Measurements from ENCODE around the gene ANKRD6. TPM values are rescaled to one million over a fixed set of nuclear protein-coding genes. Genes with fewer than 3 reads are reported as not detected.

ANKRD6 gene
- total RNA-seq, 1 donor from 2014 or later, result 15.0 TPM

- DNase-seq (no peak), ATAC-seq (ENCODE audit: poor library complexity) (no peak)
- intact Hi-C loops (cut with DNase I), result no loop called here
Observed at GRCh38 chr6:89536231-89536630, 103.3 kb downstream of the ANKRD6 start.

DNA sequence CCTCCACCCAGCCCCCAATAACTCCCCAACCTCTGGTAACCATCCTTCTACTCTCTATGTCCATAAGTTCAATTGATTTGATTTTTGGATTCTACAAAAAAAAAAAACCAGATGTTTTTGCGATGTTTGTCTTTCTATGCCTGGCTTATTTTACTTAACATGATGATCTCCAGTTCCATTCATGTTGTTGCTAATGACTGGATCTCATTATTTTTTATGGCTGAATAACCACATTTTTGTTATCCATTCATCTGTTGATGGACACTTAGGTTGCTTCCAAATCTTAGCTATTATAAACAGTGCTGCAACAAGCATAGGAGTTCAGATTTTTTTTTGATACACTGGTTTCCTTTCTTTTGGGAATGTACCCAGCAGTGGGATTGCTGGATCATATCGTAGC, 106.8 kb downstream of the ANKRD6 start:
- intact Hi-C loops (cut with DNase I), result no loop called here
- no peak for DNase-seq
- ATAC-seq (ENCODE audit: poor library complexity), result no peak

DNA sequence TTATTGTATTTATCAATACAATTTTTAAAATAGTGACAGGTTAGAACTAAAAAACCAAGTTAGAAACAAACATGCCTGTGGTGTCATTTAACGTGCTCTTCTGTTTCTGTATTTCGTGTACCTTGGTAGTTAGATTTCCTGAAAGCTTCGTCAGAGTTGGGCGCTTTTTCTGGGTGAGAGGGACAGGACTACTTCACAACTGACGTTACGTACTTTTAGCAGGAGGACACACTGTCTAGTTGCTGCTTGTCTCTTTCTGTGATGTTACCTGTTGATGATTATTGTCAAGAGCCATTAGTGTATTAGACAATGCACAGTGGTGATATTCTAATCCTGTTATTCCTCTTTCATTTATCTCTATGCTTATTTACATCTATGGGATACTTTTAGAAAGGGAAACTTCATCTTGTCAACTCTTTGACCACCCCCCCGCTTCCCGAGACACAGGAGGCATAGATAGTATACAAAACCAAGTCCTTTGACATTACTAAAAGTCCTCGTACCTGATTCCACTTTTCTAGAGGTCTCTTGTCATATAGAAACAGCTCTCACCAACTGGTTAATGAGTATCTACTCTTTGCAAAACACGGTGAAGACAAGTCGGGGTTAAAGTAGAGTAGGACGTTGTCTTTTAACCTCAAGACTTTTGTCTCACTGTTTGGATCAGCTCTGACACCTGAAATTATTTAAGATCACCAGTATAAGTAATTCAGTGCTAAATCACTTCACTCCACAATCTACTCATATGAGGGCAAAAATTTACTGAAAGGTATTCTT, 109.3 kb downstream of the ANKRD6 start:
- intact Hi-C loops (cut with DNase I), result no loop called here
- DNase-seq (no peak), ATAC-seq (ENCODE audit: poor library complexity) (no peak)

- intact Hi-C loops (cut with DNase I), result no loop called here
- ATAC-seq (ENCODE audit: poor library complexity) (no peak), DNase-seq (no peak)
Observed at GRCh38 chr6:89542866-89543265, 109.9 kb downstream of the ANKRD6 start.

DNA sequence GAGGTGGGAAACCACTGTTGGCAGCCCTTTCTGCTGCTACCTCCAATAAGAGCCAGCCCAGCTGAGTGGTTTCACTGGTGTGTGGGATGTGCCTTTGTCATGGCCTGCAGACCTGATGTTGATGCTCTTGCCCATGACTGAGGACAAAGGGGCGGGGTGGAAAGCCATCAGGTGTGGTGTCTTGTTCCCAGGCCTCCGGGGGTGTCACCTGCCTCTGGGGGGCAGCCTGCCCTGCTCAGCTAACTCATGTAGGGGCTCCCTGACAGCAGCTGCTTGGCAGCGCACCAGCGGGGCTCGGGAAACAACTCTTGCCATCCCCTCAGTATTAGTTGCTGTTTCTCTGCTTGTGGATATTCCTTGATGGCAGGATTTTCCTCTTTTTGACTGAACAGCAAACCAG, 114.3 kb downstream of the ANKRD6 start:
- DNase-seq (no peak), ATAC-seq (ENCODE audit: poor library complexity) (no peak)
- intact Hi-C loops (cut with DNase I), result no loop called here

GRCh38 chr6:89553431-89553830, 120.5 kb downstream of the ANKRD6 start:
- ATAC-seq (ENCODE audit: poor library complexity) (no peak), DNase-seq (no peak)
- intact Hi-C loops (cut with DNase I), result no loop called here

DNA sequence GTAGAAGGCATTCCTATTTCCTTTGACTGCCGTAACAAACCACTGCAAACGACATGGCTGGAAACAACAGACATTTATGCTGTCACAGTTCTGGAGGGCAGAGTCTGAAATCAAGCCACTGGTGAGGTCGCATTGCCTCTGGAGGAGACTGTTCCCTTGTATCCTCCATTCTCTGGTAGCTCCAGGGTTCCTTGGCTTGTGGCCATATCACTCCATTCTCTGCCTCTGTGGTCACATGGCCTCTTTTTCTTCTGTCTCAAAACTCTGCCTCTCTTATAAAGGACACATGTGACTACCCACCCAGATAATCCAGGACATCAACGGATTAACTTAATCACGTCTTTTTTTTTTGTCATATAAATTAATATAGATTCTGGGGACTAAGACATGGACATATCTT, 121.2 kb downstream of the ANKRD6 start:
- DNase-seq, result no peak
- intact Hi-C loops (cut with DNase I), result no loop called here
- ATAC-seq (ENCODE audit: poor library complexity), result no peak

DNA sequence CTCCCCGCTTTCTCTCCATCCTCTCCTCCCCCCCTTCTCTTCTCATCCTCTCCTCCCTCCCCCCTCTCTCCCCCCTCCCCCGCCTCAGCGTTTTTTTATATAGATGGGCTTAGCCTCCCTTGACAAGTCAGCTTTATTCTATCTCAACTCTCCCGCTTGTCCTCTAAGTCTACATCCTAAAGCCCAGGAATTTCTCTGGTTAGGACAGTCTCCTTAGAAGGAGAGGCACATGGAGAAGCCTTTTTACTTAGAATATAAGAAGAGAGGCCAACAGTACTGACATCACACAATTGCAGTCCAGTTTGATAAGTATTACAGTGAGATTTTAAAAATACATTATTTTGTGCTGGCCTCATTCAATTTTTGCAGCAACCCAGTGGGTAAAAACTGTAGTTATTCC, 122.1 kb downstream of the ANKRD6 start:
- ATAC-seq (ENCODE audit: poor library complexity), result no peak
- intact Hi-C loops (cut with DNase I), result no loop called here

GRCh38 chr6:89555806-89556205, 122.9 kb downstream of the ANKRD6 start:
- intact Hi-C loops (cut with DNase I), result no loop called here
- ATAC-seq (ENCODE audit: poor library complexity), result no peak
- DNase-seq, result no peak

More for the DNA sequence above, 122.1 kb downstream of the ANKRD6 start:
- DNase-seq, result no peak

DNA sequence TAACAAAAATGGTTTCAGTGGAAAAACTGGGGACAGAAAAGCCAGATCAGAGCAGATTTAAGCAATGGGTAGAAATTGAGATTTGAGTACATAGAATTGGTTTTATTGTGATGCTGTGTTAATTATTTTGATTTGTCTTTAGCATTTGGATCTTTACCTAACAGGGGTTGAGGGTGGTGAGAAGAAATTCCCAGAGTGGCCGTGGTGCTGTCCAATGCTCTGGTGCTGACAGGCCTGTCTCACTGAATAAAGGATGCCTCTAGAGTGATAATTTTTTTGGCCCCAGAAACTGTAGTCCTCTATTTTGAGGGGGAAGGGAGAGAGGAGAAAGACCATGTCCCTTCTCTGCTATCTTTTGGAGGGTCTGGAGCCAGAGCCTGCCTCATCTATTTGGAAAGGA, 126.5 kb downstream of the ANKRD6 start:
- ATAC-seq (ENCODE audit: poor library complexity) (no peak), DNase-seq (no peak)
- intact Hi-C loops (cut with DNase I), result no loop called here

- intact Hi-C loops (cut with DNase I), result no loop called here
- ATAC-seq (ENCODE audit: poor library complexity) (no peak), DNase-seq (no peak)
Observed at GRCh38 chr6:89562093-89562973, 129.4 kb downstream of the ANKRD6 start.

DNA sequence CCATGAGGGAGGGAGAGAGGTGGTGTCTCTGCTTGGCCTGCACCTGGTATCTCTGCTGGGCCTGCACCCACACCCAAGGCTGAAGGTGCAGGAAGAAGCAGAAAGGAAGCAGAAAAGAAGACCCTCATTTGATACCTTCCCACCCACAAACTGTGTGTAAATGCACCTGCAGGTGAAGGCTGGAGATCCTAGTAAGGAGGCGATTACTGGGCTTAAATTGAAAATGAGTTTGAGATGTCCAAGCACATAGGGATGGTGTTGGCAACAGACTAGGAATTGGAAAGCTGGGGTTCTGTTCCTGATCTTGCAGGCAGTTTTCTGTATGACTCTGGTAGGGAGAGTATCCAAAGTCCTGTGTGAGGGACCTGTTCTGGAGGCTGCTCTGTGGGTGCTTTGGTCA, 130.9 kb downstream of the ANKRD6 start:
- intact Hi-C loops (cut with DNase I), result no loop called here
- ATAC-seq (ENCODE audit: poor library complexity) (no peak), DNase-seq (no peak)

DNA sequence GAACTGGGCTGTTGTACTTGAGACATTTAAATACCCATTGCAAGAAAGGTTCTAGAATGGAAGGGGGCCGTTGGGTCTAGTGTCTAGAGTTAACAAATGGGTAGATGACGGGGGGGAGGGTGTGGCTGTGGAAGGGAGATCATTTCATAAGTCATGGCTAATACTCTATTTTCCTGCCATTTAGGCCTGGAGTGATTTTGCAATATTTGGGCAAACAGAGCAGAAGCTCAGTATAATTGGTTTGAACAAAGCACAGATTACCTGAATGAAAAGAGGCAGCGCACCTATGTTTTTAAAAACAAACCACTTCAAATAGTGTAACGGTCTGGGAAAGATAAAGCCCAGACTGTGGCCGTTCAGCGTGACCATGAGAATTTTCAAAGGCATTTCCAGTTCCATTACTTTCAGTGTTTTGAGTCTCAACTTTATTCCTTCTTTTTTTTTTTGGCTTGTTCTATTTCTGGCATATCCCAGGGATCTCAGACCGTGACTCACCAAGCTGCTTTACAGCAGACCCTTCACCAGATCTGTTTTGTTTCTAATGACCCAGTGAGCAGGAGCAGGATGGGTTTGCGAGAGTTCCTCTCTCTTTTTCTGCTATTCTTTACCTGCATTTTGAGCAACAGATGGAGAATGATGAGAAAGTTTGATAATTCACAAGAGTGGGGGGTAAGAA, 131.9 kb downstream of the ANKRD6 start:
- ATAC-seq (ENCODE audit: poor library complexity) (peak; percentile 45), DNase-seq (no peak)
- intact Hi-C loops (cut with DNase I), result no loop called here

DNA sequence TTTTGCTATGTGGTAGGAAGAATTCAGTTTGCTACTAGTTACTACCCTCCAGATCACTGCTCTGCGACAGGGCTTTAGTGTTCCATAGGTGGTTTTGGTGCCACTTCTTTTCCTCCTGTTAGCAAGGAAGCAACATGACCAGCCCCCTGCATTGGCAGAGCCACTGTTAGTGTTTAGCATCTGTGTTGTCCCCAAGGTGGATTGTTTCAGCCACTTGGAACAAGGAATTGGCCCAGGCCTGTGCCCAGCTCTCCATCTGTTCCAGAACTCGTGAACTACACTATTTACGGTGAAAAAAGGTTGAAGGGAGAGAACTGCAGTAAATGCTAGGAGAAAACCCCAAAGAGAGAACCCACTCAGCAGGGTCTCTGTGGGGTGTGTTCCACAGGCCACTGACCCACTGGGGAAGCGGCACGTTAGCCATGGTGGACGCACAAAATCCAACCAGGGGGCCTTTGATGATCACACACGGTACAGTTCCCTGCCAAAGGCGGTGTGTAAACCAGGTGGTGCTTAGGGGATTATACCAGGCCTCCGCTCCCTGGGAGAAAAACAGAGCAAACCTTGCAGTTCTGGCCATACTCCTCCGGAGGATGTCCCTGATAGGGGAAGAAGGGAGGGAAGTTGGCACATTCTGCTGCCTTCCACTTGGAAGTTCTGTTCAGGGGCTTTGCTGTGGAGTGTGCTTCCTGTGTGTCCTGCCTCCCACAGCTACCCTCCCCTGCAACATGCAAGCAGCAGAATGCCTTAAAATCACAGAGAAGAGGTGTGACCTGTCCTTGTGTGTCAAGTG, 133.3 kb downstream of the ANKRD6 start:
- no peak for ATAC-seq (ENCODE audit: poor library complexity)
- intact Hi-C loops (cut with DNase I), result no loop called here

DNA sequence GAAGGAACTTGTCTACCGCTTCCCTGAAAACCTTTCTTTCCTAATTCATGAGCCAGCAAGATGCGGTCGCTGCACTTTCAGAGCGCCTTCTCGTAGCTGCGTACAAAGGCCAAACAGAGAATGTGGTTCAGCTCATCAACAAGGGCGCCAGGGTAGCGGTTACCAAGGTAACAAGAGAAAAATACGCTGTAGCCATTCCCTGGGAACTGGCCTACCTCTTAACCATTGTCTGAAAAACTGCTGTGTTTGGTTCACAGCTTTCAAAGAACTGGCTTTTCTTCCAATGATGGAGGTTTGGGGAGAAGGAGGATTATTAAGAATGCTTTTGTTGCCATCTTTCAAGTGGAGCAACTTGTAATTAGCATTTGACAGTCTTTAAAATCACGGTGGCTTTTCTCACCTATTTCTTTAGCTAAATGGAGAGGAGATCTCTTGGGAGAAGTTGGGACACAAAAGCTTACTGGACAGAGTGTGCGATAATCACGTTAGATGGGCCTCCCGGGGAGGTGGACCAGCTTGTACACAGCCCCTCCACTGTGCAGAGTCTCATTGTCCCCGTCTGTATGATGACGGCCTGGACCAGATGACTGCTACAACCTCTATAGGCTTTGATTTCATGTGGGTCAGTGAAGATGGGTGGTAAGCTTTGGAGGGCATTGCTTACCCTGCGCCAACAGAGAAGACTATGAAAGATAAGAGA, 134.1 kb downstream of the ANKRD6 start:
- no peak for DNase-seq
- no peak for ATAC-seq (ENCODE audit: poor library complexity)
- intact Hi-C loops (cut with DNase I), result no loop called here

More for the DNA sequence above, 133.3 kb downstream of the ANKRD6 start:
- no peak for DNase-seq

- intact Hi-C loops (cut with DNase I), result no loop called here
- DNase-seq (no peak), ATAC-seq (ENCODE audit: poor library complexity) (peak; percentile 47)
Observed at GRCh38 chr6:89567630-89568390, 134.9 kb downstream of the ANKRD6 start.

DNA sequence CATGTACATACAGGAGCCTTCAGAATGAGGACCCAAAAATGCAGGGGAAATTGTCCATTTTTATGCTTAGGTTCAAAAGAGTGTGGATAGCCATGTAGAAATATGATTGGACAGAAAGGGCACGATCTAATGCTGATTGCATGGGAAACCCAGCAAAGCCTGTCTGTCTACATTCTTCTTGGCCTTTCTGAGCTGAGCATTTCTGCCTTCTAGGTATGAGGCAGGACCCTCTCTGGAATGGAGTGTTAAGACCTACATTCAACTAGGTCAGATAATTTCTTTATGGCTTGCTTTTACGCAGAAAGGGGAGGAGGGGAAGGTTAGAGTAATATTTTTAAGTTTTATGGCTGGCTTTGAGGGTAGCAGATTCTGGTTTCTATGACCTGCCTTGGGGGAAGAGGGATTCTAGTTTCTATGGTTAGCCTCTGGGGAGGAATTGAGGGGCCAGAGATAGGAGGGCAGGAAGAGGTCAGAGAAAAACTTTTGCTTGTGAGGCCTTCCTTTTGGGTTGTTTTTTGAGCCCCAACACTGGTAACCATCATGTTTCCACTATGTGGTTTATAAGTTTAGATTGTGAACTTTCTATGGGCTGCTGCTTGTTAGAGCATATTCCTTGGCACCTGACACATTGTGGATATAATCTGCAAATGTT, 142.1 kb downstream of the ANKRD6 start:
- intact Hi-C loops (cut with DNase I), result no loop called here
- ATAC-seq (ENCODE audit: poor library complexity) (no peak), DNase-seq (no peak)

Measured in Right ventricle myocardium superior (tissue), 1 donor.